A549 (cell line): ENCODE data around the gene TNFRSF19. TPM values are rescaled to one million over a fixed set of nuclear protein-coding genes. Genes with fewer than 3 reads are reported as not detected.

ENCODE experiments used
- ATAC-seq, 2 experiments: fragments of 200-7000 bp in 1 of 2; fragments of >200 bp in 1 of 2; cut with Nextera tagmentation in 1 of 2; cut with Tn5 transposase in 1 of 2; 3 replicates each; pipeline versions ENCODE4 v1.8.0 to v1.9.1; 2018 to 2020; ENCODE audit warnings: mild to moderate bottlenecking in 1 of 2, moderate library complexity in 1 of 2
- CTCF ChIA-PET: fragments of 300-600 bp; sonication (Branson Sonifier 250); formaldehyde crosslinking; extraction: SDS; loops from one replicate; lab custom pipeline; 2021; ENCODE audit warnings: antibody characterized with exemption, inconsistent platforms; lab: Yijun Ruan, JAX
- POLR2A ChIA-PET: fragments of 350-600 bp; formaldehyde crosslinking; extraction: SDS; loops from one replicate; lab custom pipeline; 2021; ENCODE audit warnings: antibody characterized with exemption, inconsistent platforms; lab: Yijun Ruan, JAX
- DNase-seq, 2 experiments: peaks; one replicate each; pipeline versions ENCODE4 v3.0.0 to v3.0.0-alpha.2; 2011 to 2016; ENCODE audit warnings: low read depth in 1 of 2, low spot score in 1 of 2
- FAIRE-seq: peaks from 2 replicates; lab custom pipeline; 2011; peaks lifted over from hg19 to GRCh38; lab: Jason Lieb, UNC
- H3K27ac ChIP-seq, 2 experiments: fragments of >200 bp; sonication (Bioruptor Twin); formaldehyde crosslinking; 3 replicates each; pipeline ENCODE4 v1.5.1; 2016 to 2017
- H3K4me1 ChIP-seq: fragments of >200 bp; sonication (Bioruptor Twin); formaldehyde crosslinking; 3 replicates; pipeline ENCODE4 v1.6.1; 2016
- H3K4me2 ChIP-seq: fragments of >200 bp; sonication (Bioruptor Twin); formaldehyde crosslinking; 3 replicates; pipeline ENCODE4 v1.6.1; 2016
- H3K4me3 ChIP-seq: fragments of >200 bp; sonication (Bioruptor Twin); formaldehyde crosslinking; 3 replicates; pipeline ENCODE4 v1.5.1; 2016
- H3K9me3 ChIP-seq: fragments of >200 bp; sonication (Bioruptor Twin); formaldehyde crosslinking; 3 replicates; pipeline ENCODE4 v1.6.1; 2016
- CHD4 ChIP-seq: fragments of 200-600 bp; sonication (generic); IDR thresholded peaks from 2 replicates; pipeline ENCODE4 v1.6.1; 2016; ENCODE audit warnings: antibody characterized with exemption, mild to moderate bottlenecking, borderline replicate concordance
- EHF ChIP-seq: fragments of 250-450 bp; sonication (Bioruptor Pico); IDR thresholded peaks from 2 replicates; pipeline ENCODE4 v1.5.0; 2020; ENCODE audit warnings: mild to moderate bottlenecking
- EHMT2 ChIP-seq: fragments of 200-600 bp; sonication (generic); IDR thresholded peaks from 2 replicates; pipeline ENCODE4 v1.6.1; 2016; ENCODE audit warnings: antibody characterized with exemption, low read depth, mild to moderate bottlenecking, moderate library complexity
- EP300 ChIP-seq, 2 experiments: fragments of >200 bp; sonication (Bioruptor Twin); formaldehyde crosslinking; IDR thresholded peaks; 2 replicates in 1 of 2; 3 replicates in 1 of 2; pipeline ENCODE4 v1.6.1; 2016 to 2017
- FOXS1 ChIP-seq: fragments of 250-450 bp; sonication (Bioruptor Pico); IDR thresholded peaks from 2 replicates; pipeline ENCODE4 v1.5.0; 2020; ENCODE audit warnings: mild to moderate bottlenecking, moderate library complexity
- JUN ChIP-seq, 2 experiments: fragments of >200 bp; sonication (Bioruptor Twin); formaldehyde crosslinking; IDR thresholded peaks; 2 replicates in 1 of 2; 3 replicates in 1 of 2; pipeline ENCODE4 v1.6.1; 2016 to 2017
- JUNB ChIP-seq: fragments of >200 bp; sonication (Bioruptor Twin); formaldehyde crosslinking; IDR thresholded peaks from 2 replicates; pipeline ENCODE4 v1.6.1; 2016
- KDM1A ChIP-seq: fragments of 200-600 bp; sonication (generic); IDR thresholded peaks from 2 replicates; pipeline ENCODE4 v1.6.1; 2016; ENCODE audit warnings: low read depth, mild to moderate bottlenecking
- MAZ ChIP-seq: fragments of 150-350 bp; IDR thresholded peaks from 2 replicates; pipeline ENCODE4 v1.6.1; 2014; ENCODE audit warnings: antibody characterized with exemption, low read depth, low read length, borderline replicate concordance
- MYC ChIP-seq: IDR thresholded peaks from 2 replicates; pipeline ENCODE4 v1.6.1; 2012; ENCODE audit warnings: mild to moderate bottlenecking, inconsistent platforms, low read length, improper control_type of control experiment, borderline replicate concordance
- NPAS2 ChIP-seq: fragments of 250-450 bp; sonication (Bioruptor Pico); IDR thresholded peaks from 2 replicates; pipeline ENCODE4 v1.8.0; 2022; ENCODE audit warnings: mild to moderate bottlenecking, moderate library complexity, borderline replicate concordance
- NR3C1 ChIP-seq: fragments of >200 bp; sonication (Bioruptor Twin); formaldehyde crosslinking; IDR thresholded peaks from 3 replicates; pipeline ENCODE4 v1.6.1; 2017
- PHF8 ChIP-seq: fragments of 200-600 bp; sonication (generic); IDR thresholded peaks from 2 replicates; pipeline ENCODE4 v1.6.1; 2016; ENCODE audit warnings: low read depth, mild to moderate bottlenecking, antibody characterized with exemption, moderate library complexity, borderline replicate concordance
- RCOR1 ChIP-seq: fragments of 150-350 bp; IDR thresholded peaks from 2 replicates; pipeline ENCODE4 v1.6.1; 2014; ENCODE audit warnings: antibody characterized with exemption, low read length, low read depth
- RNF2 ChIP-seq: fragments of 200-600 bp; sonication (generic); IDR thresholded peaks from 2 replicates; pipeline ENCODE4 v1.6.1; 2016; ENCODE audit warnings: low read depth, mild to moderate bottlenecking, antibody characterized with exemption, moderate library complexity, borderline replicate concordance
- TP53 ChIP-seq: fragments of 250-450 bp; sonication (Bioruptor Pico); IDR thresholded peaks from 2 replicates; pipeline ENCODE4 v1.5.0; 2021; ENCODE audit warnings: mild to moderate bottlenecking, moderate library complexity
- ZFP36 ChIP-seq: fragments of 450-650 bp; IDR thresholded peaks from 2 replicates; pipeline ENCODE4 v1.6.1; 2014; ENCODE audit warnings: borderline replicate concordance; ENCODE audit not compliant: partially characterized antibody
- ZSCAN20 ChIP-seq: fragments of 250-450 bp; sonication (Bioruptor Pico); IDR thresholded peaks from 2 replicates; pipeline ENCODE4 v1.8.0; 2022; ENCODE audit warnings: mild to moderate bottlenecking, moderate library complexity
- whole genome bisulfite sequencing: methylation state at CpG from one replicate; pipeline ENCODE4 v1.1.6; 2017; ENCODE audit errors: missing lambda C conversion rate; 5-methylcytosine and 5-hydroxymethylcytosine counted together
- polyA plus RNA-seq, 4 experiments: library from polyadenylated mRNA; depleted of rRNA in 3 of 4; stranded (reverse); fragments of >200 nt; fragmentation: RNase III in 1 of 4; extraction: RNeasy Plus Mini Kit Qiagen cat#74134 plus additional on column Dnase treatment in 1 of 4; gene quantifications; 2 replicates in 3 of 4; 3 replicates in 1 of 4; pipeline ENCODE4 v1.2.3, GENCODE V29; 2011 to 2017
- TF ChIP-seq, protein P1 (sequence below): fragments of >200 bp; sonication (Bioruptor Twin); formaldehyde crosslinking; IDR thresholded peaks from 3 replicates; pipeline ENCODE4 v1.6.1; 2016
- TF ChIP-seq, protein P2 (sequence below): fragments of 200-600 bp; sonication (generic); IDR thresholded peaks from 2 replicates; pipeline ENCODE4 v1.6.1; 2016; ENCODE audit warnings: antibody characterized with exemption, mild to moderate bottlenecking, moderate library complexity
- TF ChIP-seq, protein P3 (sequence below): fragments of 450-650 bp; IDR thresholded peaks from 2 replicates; pipeline ENCODE4 v1.6.1; 2014; ENCODE audit warnings: antibody characterized with exemption
- TF ChIP-seq, protein P4 (sequence below): fragments of 150-350 bp; IDR thresholded peaks from 2 replicates; pipeline ENCODE4 v1.6.1; 2014; ENCODE audit warnings: low read depth, mild to moderate bottlenecking, low read length

The TNFRSF19 gene
- polyA plus RNA-seq, 2 of the 4 experiments (the other 2 are of a cell fraction) = 1.2 to 1.9 TPM

DNA sequence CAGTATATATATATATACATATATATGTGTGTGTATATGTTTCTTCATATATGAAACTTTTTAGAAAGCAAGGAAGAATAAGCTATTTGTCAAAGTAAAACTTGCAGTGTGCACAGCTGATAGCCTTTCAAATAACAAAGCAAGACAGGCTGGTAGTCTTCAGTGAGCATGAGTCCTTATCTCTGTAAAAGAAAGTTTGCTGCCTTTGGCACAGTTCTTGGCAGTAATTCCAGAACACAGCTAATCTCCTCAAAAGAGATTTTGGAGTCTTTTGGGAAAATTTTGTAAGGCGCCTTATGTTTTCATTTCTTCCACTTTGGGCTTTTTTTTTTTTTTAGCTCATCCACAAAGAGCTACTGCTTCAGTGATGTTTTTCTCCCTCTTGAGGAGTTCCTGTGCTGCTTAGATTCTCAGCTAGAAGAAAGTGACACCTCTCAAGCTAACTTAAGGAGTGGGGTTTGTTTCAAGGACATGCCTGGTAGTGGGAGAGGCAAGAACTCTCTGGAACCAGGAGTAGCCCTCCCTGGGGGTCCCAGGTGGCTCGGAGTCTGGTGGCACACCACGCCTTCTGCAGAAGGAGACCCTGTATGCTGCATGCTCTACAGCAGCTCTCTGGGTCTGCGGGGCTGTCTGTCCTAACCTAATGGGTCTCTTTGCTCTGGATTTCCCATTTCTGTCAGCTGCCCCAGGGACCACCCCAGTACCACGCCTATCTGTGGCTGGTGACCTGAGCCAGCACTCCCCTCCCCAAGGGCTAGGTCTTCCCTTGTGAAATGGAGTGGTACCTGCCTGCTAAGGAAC lies 58.8 kb downstream of the TNFRSF19 start (continued):
- TF ChIP-seq NPAS2 (CRISPR knock-in tag) (no peak), JUN (IDR thresholded peaks at IDR 0.05) (no peak)

DNA sequence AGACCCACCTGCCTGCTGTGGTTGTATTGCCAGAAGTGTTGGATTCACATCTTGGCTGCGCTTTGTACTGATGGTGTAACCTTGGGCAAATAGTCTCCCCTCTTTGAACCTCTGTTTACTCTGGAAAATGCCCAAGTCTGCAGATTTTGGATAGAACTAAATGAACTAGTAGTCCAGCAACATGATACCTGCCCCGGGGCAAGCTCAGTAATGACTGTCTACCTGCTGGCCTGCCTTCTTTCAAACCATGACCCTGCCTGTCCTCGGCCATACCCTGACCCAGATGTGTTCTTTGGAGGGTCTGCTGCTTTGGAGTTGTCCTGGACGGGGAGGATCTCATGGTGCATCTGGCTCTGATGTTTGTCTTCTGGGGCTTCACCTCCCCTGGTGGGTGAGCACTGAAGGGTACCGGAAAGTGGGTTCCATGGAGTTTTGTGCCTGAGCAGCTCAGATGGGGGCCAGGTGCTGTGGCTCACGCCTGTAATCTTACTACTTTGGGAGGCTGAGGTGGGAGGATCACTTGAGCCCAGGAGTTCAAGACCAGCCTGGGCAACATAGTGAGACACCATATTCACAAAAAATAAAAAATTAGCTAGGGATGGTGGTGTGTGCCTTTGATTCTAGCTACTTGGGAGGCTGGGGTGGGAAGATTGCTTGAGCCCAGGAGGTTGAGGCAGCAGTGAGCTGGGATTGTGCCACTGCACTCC lies 59.5 kb downstream of the TNFRSF19 start:
- POLR2A ChIA-PET = interaction anchor here (0.6 to 1.3 kb wide), 2 partner anchors 9 to 213 kb away, joined by 3 read pairs; no protein-coding TSS in a partner anchor
- 73% methylated on average over 3 of the region's 6 CpGs for WGBS
- no peak overlapping the region for H3K4me3 ChIP-seq
- no peaks in the 10 kb centered on the region for H3K9me3 ChIP-seq
- H3K4me1 ChIP-seq = no peaks in the 10 kb centered on the region
- TF ChIP-seq, protein P1, sequence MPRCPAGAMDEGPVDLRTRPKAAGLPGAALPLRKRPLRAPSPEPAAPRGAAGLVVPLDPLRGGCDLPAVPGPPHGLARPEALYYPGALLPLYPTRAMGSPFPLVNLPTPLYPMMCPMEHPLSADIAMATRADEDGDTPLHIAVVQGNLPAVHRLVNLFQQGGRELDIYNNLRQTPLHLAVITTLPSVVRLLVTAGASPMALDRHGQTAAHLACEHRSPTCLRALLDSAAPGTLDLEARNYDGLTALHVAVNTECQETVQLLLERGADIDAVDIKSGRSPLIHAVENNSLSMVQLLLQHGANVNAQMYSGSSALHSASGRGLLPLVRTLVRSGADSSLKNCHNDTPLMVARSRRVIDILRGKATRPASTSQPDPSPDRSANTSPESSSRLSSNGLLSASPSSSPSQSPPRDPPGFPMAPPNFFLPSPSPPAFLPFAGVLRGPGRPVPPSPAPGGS = no peak
- TF ChIP-seq, protein P2, sequence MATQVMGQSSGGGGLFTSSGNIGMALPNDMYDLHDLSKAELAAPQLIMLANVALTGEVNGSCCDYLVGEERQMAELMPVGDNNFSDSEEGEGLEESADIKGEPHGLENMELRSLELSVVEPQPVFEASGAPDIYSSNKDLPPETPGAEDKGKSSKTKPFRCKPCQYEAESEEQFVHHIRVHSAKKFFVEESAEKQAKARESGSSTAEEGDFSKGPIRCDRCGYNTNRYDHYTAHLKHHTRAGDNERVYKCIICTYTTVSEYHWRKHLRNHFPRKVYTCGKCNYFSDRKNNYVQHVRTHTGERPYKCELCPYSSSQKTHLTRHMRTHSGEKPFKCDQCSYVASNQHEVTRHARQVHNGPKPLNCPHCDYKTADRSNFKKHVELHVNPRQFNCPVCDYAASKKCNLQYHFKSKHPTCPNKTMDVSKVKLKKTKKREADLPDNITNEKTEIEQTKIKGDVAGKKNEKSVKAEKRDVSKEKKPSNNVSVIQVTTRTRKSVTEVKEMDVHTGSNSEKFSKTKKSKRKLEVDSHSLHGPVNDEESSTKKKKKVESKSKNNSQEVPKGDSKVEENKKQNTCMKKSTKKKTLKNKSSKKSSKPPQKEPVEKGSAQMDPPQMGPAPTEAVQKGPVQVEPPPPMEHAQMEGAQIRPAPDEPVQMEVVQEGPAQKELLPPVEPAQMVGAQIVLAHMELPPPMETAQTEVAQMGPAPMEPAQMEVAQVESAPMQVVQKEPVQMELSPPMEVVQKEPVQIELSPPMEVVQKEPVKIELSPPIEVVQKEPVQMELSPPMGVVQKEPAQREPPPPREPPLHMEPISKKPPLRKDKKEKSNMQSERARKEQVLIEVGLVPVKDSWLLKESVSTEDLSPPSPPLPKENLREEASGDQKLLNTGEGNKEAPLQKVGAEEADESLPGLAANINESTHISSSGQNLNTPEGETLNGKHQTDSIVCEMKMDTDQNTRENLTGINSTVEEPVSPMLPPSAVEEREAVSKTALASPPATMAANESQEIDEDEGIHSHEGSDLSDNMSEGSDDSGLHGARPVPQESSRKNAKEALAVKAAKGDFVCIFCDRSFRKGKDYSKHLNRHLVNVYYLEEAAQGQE = no peak
- TF ChIP-seq, protein P3, sequence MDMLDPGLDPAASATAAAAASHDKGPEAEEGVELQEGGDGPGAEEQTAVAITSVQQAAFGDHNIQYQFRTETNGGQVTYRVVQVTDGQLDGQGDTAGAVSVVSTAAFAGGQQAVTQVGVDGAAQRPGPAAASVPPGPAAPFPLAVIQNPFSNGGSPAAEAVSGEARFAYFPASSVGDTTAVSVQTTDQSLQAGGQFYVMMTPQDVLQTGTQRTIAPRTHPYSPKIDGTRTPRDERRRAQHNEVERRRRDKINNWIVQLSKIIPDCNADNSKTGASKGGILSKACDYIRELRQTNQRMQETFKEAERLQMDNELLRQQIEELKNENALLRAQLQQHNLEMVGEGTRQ = no peak
- no peak for TF ChIP-seq FOXS1
- no peak for TF ChIP-seq MYC
- TF ChIP-seq EHF (CRISPR knock-in tag) = no peak
- TF ChIP-seq NR3C1 = no peak
- TF ChIP-seq EP300 (IDR thresholded peaks at IDR 0.05) = no peak
- no peak for TF ChIP-seq PHF8
- TF ChIP-seq, all 56 proteins: peak for 0
- FAIRE-seq = no peak
- H3K27ac ChIP-seq = no peak overlapping the region
- ATAC-seq = no peak
- DNase-seq = no peak
- no peak overlapping the region for H3K4me2 ChIP-seq
- CTCF ChIA-PET = interaction anchor here (0.6 to 1.2 kb wide), 3 partner anchors 51 to 566 kb away, joined by 3 read pairs; no protein-coding TSS in a partner anchor

DNA sequence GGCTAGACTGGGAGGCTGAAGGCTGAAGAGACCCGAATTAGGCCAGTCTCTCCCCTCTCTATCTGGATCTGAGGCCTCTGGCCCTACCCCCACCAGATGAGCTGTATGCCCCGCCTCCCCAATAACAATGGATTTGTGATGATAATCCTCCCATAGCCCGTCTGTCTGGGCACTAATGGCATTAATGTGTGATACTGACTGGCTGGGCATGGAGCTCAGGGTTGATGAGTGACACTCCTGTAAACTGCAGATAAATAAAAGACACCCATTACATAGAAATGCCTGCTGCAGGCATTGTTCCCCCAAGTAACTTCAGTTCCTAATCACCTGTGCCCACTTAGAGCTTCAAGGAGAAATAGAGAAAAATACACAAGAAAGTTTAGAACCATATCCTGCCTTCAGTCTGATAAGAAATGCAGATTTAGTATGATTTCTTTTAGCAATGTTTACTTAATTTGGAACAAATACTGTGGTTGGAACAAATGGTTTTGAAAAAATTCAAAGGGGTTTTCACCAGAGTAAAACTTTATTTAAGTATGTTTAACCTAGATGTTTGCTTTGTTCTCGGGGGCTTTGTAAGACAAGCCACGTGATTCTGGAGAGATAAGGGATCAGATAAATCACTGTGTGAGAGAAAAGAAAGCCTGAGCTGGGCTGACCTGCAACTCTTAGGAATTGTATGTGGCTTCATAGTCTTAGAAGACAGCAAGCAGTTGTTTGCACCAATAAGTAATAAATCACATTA lies 60.3 kb downstream of the TNFRSF19 start:
- CTCF ChIA-PET = interaction anchor here (0.7 to 1.2 kb wide), 2 partner anchors 52 to 59 kb away, joined by 3 read pairs; no protein-coding TSS in a partner anchor
- H3K4me3 ChIP-seq = no peak overlapping the region
- FAIRE-seq (no peak), DNase-seq (no peak), ATAC-seq (no peak)
- H3K27ac ChIP-seq = no peak overlapping the region
- 33% methylated on average over 5 of the region's 5 CpGs for WGBS
- no peaks in the 10 kb centered on the region for H3K9me3 ChIP-seq
- no peak overlapping the region for H3K4me2 ChIP-seq
- POLR2A ChIA-PET = interaction anchor here (1.3 kb wide), 1 partner anchor 10 kb away, joined by 3 read pairs; no protein-coding TSS in a partner anchor
- no peaks in the 10 kb centered on the region for H3K4me1 ChIP-seq
- TF ChIP-seq RCOR1 = no peak
- no peak for TF ChIP-seq ZFP36
- TF ChIP-seq JUNB = no peak
- TF ChIP-seq, protein P4, sequence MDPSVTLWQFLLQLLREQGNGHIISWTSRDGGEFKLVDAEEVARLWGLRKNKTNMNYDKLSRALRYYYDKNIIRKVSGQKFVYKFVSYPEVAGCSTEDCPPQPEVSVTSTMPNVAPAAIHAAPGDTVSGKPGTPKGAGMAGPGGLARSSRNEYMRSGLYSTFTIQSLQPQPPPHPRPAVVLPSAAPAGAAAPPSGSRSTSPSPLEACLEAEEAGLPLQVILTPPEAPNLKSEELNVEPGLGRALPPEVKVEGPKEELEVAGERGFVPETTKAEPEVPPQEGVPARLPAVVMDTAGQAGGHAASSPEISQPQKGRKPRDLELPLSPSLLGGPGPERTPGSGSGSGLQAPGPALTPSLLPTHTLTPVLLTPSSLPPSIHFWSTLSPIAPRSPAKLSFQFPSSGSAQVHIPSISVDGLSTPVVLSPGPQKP = no peak
- TF ChIP-seq FOXS1 = no peak
- no peak for TF ChIP-seq MAZ
- TF ChIP-seq RNF2 = no peak
- TF ChIP-seq MYC = no peak
- TF ChIP-seq, protein P3 = no peak
- no peak for TF ChIP-seq TP53 (CRISPR knock-in tag)
- TF ChIP-seq KDM1A = no peak
- no peak for TF ChIP-seq EHMT2
- no peak for TF ChIP-seq CHD4
- no peak for TF ChIP-seq ZSCAN20 (CRISPR knock-in tag)
- no peak for TF ChIP-seq EHF (CRISPR knock-in tag)
